Measurements from ENCODE around the gene MCHR1. TPM values are rescaled to one million over a fixed set of nuclear protein-coding genes. Genes with fewer than 3 reads are reported as not detected.

The MCHR1 gene
- total RNA-seq: under 1 TPM in 1 of 4 donors, not detected in 3; 0.95 TPM

- Histone ChIP-seq H3K4me3 (peak within 1 kb of the TSS in 1 of 4 donors; percentile 5), H3K27ac (no peak within 1 kb of the TSS), H3K9me3 (no peaks in the 10 kb centered on the region), H3K36me3 (no peaks in the 10 kb centered on the region), H3K4me1 (peaks cover 11 to 13% of the 10 kb centered on the region in 2 donors), H3K27me3 (peaks cover 11 to 15% (median 13%) of the 10 kb centered on the region in 3 donors)
- ATAC-seq (no peak), DNase-seq (no peak)
- intact Hi-C loops (cut with DNase I; ENCODE audit: low total_unique reads) (no loop called here), in situ Hi-C loops (cut with MboI; ENCODE audit: low sequenced_read_pairs in 4 of 4) (no loop called here)
- TF ChIP-seq CTCF (IDR thresholded peaks at IDR 0.05 in 4 of 5, conservative IDR thresholded peaks at IDR 0.05 in 1 of 5) (no peak), POLR2A (IDR thresholded peaks at IDR 0.05) (no peak)
Measured at GRCh38 chr22:40679249-40679963, at the start of gene MCHR1. TSS of gene MCHR1 (plus strand) at chr22:40679484. CDS start at chr22:40679653, 169 bp downstream.

GRCh38 chr22:40631925-40632324 lies 47.4 kb upstream of the MCHR1 start:
- no peak for ATAC-seq
- Histone ChIP-seq H3K27ac (no peak overlapping the region), H3K4me1 (peaks cover 35 to 51% of the 10 kb centered on the region in 2 donors), H3K27me3 (no peaks in the 10 kb centered on the region), H3K36me3 (no peaks in the 10 kb centered on the region), H3K4me3 (no peak overlapping the region), H3K9me3 (no peaks in the 10 kb centered on the region)
- TF ChIP-seq POLR2A (IDR thresholded peaks at IDR 0.05): no peak
- TF ChIP-seq CTCF (IDR thresholded peaks at IDR 0.05 in 4 of 5, conservative IDR thresholded peaks at IDR 0.05 in 1 of 5): no peak
- no peak for DNase-seq
- intact Hi-C loops (cut with DNase I; ENCODE audit: low total_unique reads): loop anchor here (10.0 kb wide), 2 partner anchors 287 to 1107 kb away; partner anchors contain the start of genes ADSL and ATF4
- in situ Hi-C loops (cut with MboI; ENCODE audit: low sequenced_read_pairs in 4 of 4): no loop called here

GRCh38 chr22:40633036-40633435 lies 46.2 kb upstream of the MCHR1 start:
- H3K9me3 ChIP-seq: no peaks in the 10 kb centered on the region
- DNase-seq (no peak), ATAC-seq (no peak)
- TF ChIP-seq POLR2A (IDR thresholded peaks at IDR 0.05): no peak
- TF ChIP-seq CTCF (IDR thresholded peaks at IDR 0.05 in 4 of 5, conservative IDR thresholded peaks at IDR 0.05 in 1 of 5): no peak
- intact Hi-C loops (cut with DNase I; ENCODE audit: low total_unique reads) (loop anchor here (10.0 kb wide), 2 partner anchors 288 to 1108 kb away; partner anchors contain the start of genes ADSL and ATF4), in situ Hi-C loops (cut with MboI; ENCODE audit: low sequenced_read_pairs in 4 of 4) (no loop called here)
- no peaks in the 10 kb centered on the region for H3K27me3 ChIP-seq
- no peak overlapping the region for H3K4me3 ChIP-seq
- no peak overlapping the region for H3K27ac ChIP-seq
- no peaks in the 10 kb centered on the region for H3K36me3 ChIP-seq
- H3K4me1 ChIP-seq: peaks cover 35 to 50% of the 10 kb centered on the region in 2 donors

GRCh38 chr22:40634119-40634903 lies 45.0 kb upstream of the MCHR1 start:
- in situ Hi-C loops (cut with MboI; ENCODE audit: low sequenced_read_pairs in 4 of 4) (no loop called here), intact Hi-C loops (cut with DNase I; ENCODE audit: low total_unique reads) (loop anchor here (10.0 kb wide), 2 partner anchors 290 to 1110 kb away; partner anchors contain the start of genes ADSL and ATF4)
- no peak for DNase-seq
- no peaks in the 10 kb centered on the region for H3K36me3 ChIP-seq
- ATAC-seq: no peak
- peaks cover 31 to 39% of the 10 kb centered on the region in 2 donors for H3K4me1 ChIP-seq
- no peak for TF ChIP-seq CTCF (IDR thresholded peaks at IDR 0.05 in 4 of 5, conservative IDR thresholded peaks at IDR 0.05 in 1 of 5)
- no peak for TF ChIP-seq POLR2A (IDR thresholded peaks at IDR 0.05)
- H3K27me3 ChIP-seq: no peaks in the 10 kb centered on the region
- H3K27ac ChIP-seq: peak overlapping the region in 3 of 4 donors; percentile 10 to 91 (median 90)
- H3K9me3 ChIP-seq: no peaks in the 10 kb centered on the region
- peak overlapping the region in 2 of 4 donors; percentile 71 to 72 for H3K4me3 ChIP-seq

All from gastrocnemius medialis (tissue), 4 donors.